Epithelial cell of proximal tubule (primary cell): Measurements from ENCODE around the gene ERVH48-1. TPM values are rescaled to one million over a fixed set of nuclear protein-coding genes. Genes with fewer than 3 reads are reported as not detected.
"Not testable (repeated sequence)": the region's sequence is repeated elsewhere in the genome, so short reads cannot be mapped to it uniquely, and the experiment has no call there.

Source experiments
- DNase-seq: peaks from one replicate; pipeline ENCODE4 v3.0.0-alpha.2; 2011; ENCODE audit warnings: low read depth
- H3K4me3 ChIP-seq: 2 replicates; pipeline ENCODE4 v1.5.1; 2011; ENCODE audit warnings: low read depth, mild to moderate bottlenecking, low read length
- total RNA-seq: library from RNA; depleted of rRNA; stranded (reverse); fragments of >200 nt; gene quantifications from 2 replicates; pipeline ENCODE4 v1.2.3, GENCODE V29; 2015
- TF ChIP-seq, protein P1 (sequence below): conservative IDR thresholded peaks from 2 replicates; pipeline ENCODE4 v1.5.1; 2012; ENCODE audit warnings: low read depth, mild to moderate bottlenecking, low read length

The ERVH48-1 gene
- total RNA-seq, 1 donor from 2014 or later = not detected

DNA sequence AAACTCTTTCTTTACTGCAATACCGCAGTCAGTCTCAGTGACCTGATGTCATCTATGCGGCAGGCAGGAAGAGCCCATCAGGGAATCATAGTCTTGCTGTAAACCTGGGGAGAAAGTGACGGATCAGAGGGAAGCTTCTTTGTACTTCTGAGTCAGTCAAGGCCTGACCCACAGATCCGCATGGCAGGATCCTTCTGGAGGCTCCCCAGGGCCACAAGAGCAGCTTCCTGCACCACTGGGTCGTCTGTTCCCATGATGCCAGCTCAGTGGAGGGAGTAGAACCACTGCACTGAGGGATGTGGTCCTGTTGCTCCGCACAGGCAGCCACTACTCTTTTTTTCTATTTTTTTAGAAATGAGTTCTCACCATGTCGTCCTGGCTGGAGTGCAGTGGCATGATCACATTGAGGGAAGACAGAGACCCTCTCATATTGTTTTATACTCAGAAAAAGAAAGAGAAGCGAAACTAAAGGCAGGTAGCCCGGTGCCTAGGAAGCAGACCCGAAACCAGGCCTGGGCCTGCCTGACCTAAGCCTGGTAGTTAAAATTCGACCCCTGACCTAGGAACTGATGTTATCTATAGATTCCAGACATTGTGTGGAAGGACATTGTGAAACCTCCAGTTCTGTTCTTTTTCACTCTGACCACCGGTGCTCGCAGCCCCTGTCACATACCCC, 6.3 kb upstream of the ERVH48-1 start:
- TF ChIP-seq, protein P1, sequence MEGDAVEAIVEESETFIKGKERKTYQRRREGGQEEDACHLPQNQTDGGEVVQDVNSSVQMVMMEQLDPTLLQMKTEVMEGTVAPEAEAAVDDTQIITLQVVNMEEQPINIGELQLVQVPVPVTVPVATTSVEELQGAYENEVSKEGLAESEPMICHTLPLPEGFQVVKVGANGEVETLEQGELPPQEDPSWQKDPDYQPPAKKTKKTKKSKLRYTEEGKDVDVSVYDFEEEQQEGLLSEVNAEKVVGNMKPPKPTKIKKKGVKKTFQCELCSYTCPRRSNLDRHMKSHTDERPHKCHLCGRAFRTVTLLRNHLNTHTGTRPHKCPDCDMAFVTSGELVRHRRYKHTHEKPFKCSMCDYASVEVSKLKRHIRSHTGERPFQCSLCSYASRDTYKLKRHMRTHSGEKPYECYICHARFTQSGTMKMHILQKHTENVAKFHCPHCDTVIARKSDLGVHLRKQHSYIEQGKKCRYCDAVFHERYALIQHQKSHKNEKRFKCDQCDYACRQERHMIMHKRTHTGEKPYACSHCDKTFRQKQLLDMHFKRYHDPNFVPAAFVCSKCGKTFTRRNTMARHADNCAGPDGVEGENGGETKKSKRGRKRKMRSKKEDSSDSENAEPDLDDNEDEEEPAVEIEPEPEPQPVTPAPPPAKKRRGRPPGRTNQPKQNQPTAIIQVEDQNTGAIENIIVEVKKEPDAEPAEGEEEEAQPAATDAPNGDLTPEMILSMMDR = no peak
- DNase-seq = no peak
- H3K4me3 ChIP-seq = no peak overlapping the region

DNA sequence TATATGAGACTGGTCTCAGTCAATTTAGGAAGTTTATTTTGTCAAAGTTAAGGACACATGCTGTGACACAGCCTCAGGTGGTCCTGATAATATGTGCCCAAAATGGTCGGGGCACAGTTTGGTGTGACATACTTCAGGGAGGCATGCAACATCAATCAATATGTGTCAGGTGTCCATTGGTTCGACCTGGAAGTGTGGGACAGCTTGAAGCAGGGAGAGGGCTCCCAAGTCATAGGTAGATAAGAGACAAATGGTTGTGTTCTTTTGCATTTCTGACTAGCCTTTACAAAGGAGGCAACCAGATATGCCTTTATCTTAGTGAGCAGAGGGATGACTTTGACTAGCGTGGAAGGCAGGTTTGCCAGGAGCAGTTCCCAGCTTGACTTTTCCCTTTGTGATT, 4.5 kb upstream of the ERVH48-1 start:
- DNase-seq = no peak

DNA sequence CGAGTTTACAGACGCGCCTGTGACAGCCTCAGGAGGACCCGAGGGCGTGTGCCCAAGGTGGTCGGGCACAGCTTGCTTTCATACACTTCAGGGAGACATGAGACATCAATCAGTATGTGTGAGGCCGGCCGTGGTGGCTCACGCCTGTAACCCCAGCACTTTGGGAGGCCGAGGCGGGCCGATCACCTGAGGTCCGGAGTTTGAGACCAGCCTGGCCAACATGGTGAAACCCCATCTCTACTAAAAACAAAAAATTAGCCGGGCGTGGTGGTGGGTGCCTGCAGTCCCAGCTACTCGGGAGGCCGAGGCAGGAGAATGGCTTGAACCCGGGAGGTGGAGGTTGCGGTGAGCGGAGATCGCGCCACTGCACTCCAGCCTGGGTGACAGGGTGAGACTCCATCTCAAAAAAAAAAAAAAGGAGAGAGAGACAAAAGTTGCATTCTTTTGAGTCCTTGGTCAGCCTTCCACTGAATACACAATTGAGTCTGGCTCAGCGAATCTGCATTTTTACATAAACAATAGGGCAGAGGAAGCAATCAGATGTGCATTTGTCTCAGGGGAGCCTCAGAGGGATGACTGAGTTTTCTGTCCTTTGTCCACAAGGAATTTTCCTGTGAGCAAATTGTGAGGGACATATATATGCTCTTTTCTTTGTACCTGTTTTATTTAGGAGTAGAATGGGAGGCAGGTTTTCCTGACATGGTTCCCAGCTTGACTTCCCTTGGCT, 2.2 kb upstream of the ERVH48-1 start:
- DNase-seq = not testable (repeated sequence)

More for the DNA sequence above, 4.5 kb upstream of the ERVH48-1 start:
- H3K4me3 ChIP-seq = no peak overlapping the region
- TF ChIP-seq, protein P1 = no peak

DNA sequence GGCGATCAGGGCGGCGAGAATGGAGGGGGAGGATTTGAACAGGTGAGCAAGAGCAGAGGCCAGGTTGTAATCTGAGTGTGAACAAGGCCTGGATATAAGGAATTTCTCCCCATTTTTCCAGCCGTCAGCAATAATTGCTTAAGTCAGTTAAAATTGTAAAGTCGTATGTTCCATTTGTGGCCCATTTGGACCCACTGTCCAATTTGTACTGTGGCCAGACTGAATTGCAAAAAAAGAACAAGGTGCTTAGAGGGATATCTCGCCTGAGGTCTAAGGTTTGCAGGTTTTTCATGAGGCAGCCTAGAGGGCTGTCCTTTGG, 1.0 kb downstream of the ERVH48-1 start:
- DNase-seq = no peak
- no peak overlapping the region for H3K4me3 ChIP-seq
- TF ChIP-seq, protein P1 = no peak

More for the DNA sequence above, 2.2 kb upstream of the ERVH48-1 start:
- H3K4me3 ChIP-seq = not testable (repeated sequence)

DNA sequence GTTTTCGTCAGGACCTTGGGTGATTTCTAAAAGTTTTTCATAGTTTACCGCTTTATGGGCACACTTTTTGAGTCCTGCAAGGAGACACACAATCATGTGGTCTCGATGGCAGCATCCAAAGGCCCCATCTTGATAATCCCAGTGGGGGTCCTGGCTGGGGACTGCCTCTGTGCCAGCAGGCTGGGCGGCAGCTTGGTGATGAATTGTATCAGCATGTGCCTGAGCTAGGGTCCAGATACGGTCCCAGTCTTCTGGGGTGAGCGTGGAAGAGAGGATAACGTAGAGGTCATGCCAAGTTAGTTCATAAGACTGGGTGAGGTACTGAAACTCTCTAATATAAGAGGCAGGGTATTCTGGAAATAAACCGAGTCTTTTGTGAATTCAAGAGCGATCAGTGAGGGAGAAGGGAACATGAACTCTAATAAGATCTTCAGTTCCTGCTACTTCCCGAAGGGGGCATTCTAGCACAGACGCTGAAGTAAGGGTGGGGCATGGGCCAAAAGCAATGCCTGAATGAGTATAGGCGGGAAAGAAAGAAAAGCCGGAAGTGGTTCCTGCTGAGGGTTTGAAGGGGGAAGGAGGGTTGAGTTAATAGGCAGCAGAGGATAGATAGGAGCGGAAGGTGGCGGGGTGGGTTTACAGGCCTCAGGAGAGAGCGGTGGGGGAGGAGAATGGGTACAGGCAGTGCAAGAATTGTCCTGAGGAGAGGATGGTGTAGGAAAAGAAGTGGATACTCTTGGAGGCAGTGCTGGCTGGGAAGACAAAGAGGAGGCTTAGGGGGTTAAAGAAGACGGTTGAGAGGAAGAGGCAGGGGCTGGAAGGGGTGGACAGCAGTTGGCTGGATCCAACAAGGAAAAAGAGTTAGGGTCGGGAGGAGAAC, 1.6 kb downstream of the ERVH48-1 start:
- DNase-seq = peak; percentile 35
- TF ChIP-seq, protein P1 = peak; percentile 91
- H3K4me3 ChIP-seq = no peak overlapping the region

DNA sequence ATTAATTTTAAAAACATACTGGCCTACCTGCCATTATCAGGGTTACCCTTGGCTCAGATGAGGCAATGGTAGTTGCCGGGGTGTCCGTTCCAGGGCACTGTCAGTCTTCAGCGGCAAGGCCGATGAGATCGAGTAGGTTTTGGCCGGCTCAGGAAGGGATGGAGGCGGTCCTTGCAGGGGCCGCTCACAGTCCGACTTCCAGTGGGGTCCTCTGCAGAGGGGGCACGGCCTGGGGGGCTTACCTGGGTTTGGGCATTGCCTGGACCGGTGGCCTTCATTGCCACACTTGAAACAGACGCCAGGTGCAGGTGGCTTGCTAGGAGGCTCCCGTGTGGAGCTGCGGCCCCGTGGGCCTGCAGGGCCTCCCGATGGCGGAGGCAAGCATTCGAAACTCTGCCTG, 2.5 kb downstream of the ERVH48-1 start:
- H3K4me3 ChIP-seq = no peak overlapping the region
- TF ChIP-seq, protein P1 = no peak
- no peak for DNase-seq

DNA sequence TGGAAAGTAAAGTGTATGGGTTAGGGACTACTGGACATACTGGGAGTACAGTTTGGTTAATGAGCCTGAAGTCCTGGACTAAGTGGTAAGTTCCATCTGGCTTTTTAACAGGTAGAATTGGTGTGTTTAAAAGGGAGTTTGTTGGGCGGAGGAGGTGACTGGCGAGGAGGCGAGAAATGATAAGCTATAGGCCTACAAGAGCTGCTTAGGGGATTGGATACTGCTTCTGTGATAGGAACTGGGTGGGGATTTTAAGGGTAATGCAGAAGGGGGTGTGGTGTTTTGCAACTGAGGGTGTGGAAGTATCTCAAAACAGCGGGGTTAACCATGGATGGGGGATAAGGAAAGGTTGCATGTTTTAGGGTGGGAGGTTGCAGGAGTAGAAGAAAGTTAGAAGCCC, 3.5 kb downstream of the ERVH48-1 start:
- DNase-seq = no peak
- H3K4me3 ChIP-seq = no peak overlapping the region
- TF ChIP-seq, protein P1 = no peak
